Mesothelial cell of epicardium (in vitro differentiated cells): ENCODE measurements around the gene DENND11. TPM values are rescaled to one million over a fixed set of nuclear protein-coding genes. Genes with fewer than 3 reads are reported as not detected.

Experiments used
- DNase-seq, 2 experiments: peaks; one replicate each; pipeline ENCODE4 v3.0.0; 2021; ENCODE audit warnings: low spot score in 2 of 2; ENCODE audit not compliant: unreplicated experiment in 2 of 2
- H3K27ac Mint-ChIP-seq: 2 replicates; pipeline ENCODE4 v1.8.0; 2021; ENCODE audit warnings: mixed read lengths
- H3K27me3 Mint-ChIP-seq: 2 replicates; pipeline ENCODE4 v1.8.0; 2021; ENCODE audit warnings: low read depth, mixed read lengths
- H3K36me3 Mint-ChIP-seq: 2 replicates; pipeline ENCODE4 v1.8.0; 2021; ENCODE audit warnings: mixed read lengths
- H3K4me1 Mint-ChIP-seq: 2 replicates; pipeline ENCODE4 v1.8.0; 2021; ENCODE audit warnings: mixed read lengths
- H3K4me3 Mint-ChIP-seq: 2 replicates; pipeline ENCODE4 v1.8.0; 2021; ENCODE audit warnings: mild to moderate bottlenecking, moderate library complexity, mixed read lengths
- H3K9me3 Mint-ChIP-seq: 2 replicates; pipeline ENCODE4 v1.8.0; 2021; ENCODE audit warnings: mixed read lengths
- CTCF ChIP-seq: fragments of 200-600 bp; sonication (generic); IDR thresholded peaks from one replicate; pipeline ENCODE4 v1.5.0; 2021; ENCODE audit warnings: antibody characterized with exemption; ENCODE audit not compliant: unreplicated experiment
- total RNA-seq: library from RNA; stranded (reverse); gene quantifications from 3 replicates; pipeline ENCODE4 v1.2.1, GENCODE V29; 2021

DENND11 gene
- total RNA-seq, 1 donor from 2014 or later = 22.7 TPM

- DNase-seq = no peak
- Mint-ChIP-seq H3K4me3 (no peak overlapping the region), H3K36me3 (peaks cover 30% of the 10 kb centered on the region), H3K27me3 (no peaks in the 10 kb centered on the region), H3K9me3 (peaks cover 4% of the 10 kb centered on the region), H3K27ac (no peak overlapping the region), H3K4me1 (no peaks in the 10 kb centered on the region)
- no peak for TF ChIP-seq CTCF
Measured at GRCh38 chr7:141675436-141676215, 26.3 kb downstream of the DENND11 start.

- Mint-ChIP-seq H3K4me3 (no peak overlapping the region), H3K9me3 (peaks cover 4% of the 10 kb centered on the region), H3K36me3 (peaks cover 27% of the 10 kb centered on the region), H3K27me3 (no peaks in the 10 kb centered on the region), H3K4me1 (no peaks in the 10 kb centered on the region), H3K27ac (no peak overlapping the region)
- no peak for TF ChIP-seq CTCF
- no peak for DNase-seq
Measured at GRCh38 chr7:141674702-141675101, 27.3 kb downstream of the DENND11 start.

- no peak overlapping the region for H3K4me3 Mint-ChIP-seq
- TF ChIP-seq CTCF = no peak
- no peak overlapping the region for H3K27ac Mint-ChIP-seq
- H3K9me3 Mint-ChIP-seq = peaks cover 4% of the 10 kb centered on the region
- no peak for DNase-seq
- peaks cover 27% of the 10 kb centered on the region for H3K36me3 Mint-ChIP-seq
- no peaks in the 10 kb centered on the region for H3K4me1 Mint-ChIP-seq
- no peaks in the 10 kb centered on the region for H3K27me3 Mint-ChIP-seq
Measured at GRCh38 chr7:141674171-141674671, 27.7 kb downstream of the DENND11 start.

- no peak overlapping the region for H3K27ac Mint-ChIP-seq
Measured at GRCh38 chr7:141673346-141673745, 28.6 kb downstream of the DENND11 start.

GRCh38 chr7:141671705-141672496 lies 30.1 kb downstream of the DENND11 start:
- TF ChIP-seq CTCF = no peak
- H3K4me3 Mint-ChIP-seq = no peak overlapping the region
- DNase-seq = no peak
- no peaks in the 10 kb centered on the region for H3K4me1 Mint-ChIP-seq
- H3K36me3 Mint-ChIP-seq = peaks cover 29% of the 10 kb centered on the region
- H3K27ac Mint-ChIP-seq = no peak overlapping the region
- H3K9me3 Mint-ChIP-seq = peaks cover 4% of the 10 kb centered on the region
- no peaks in the 10 kb centered on the region for H3K27me3 Mint-ChIP-seq

More at GRCh38 chr7:141673346-141673745, 28.6 kb downstream of the DENND11 start:
- DNase-seq = no peak
- peaks cover 4% of the 10 kb centered on the region for H3K9me3 Mint-ChIP-seq
- H3K4me3 Mint-ChIP-seq = no peak overlapping the region
- H3K27me3 Mint-ChIP-seq = no peaks in the 10 kb centered on the region
- TF ChIP-seq CTCF = no peak
- peaks cover 29% of the 10 kb centered on the region for H3K36me3 Mint-ChIP-seq
- no peaks in the 10 kb centered on the region for H3K4me1 Mint-ChIP-seq
